Coronary artery (tissue), 2 donors: ENCODE measurements around the gene ZBTB17.

Experiments
- DNase-seq: peaks from one replicate; pipeline ENCODE4 v3.0.0-alpha.2; 2017; ENCODE audit warnings: low spot score
- H3K27ac ChIP-seq, 2 donors: fragments of 200-600 bp; sonication (generic); one replicate each; pipeline ENCODE4 v1.5.1; 2016 to 2019
- H3K4me3 ChIP-seq: fragments of 200-600 bp; sonication (generic); 2 replicates; pipeline ENCODE4 v1.5.1; 2016; ENCODE audit warnings: mild to moderate bottlenecking, moderate library complexity
- TF ChIP-seq, protein P1 (sequence below): fragments of 200-600 bp; sonication (generic); IDR thresholded peaks from one replicate; pipeline ENCODE4 v1.5.1; 2019; ENCODE audit warnings: antibody characterized with exemption

The ZBTB17 gene

DNA sequence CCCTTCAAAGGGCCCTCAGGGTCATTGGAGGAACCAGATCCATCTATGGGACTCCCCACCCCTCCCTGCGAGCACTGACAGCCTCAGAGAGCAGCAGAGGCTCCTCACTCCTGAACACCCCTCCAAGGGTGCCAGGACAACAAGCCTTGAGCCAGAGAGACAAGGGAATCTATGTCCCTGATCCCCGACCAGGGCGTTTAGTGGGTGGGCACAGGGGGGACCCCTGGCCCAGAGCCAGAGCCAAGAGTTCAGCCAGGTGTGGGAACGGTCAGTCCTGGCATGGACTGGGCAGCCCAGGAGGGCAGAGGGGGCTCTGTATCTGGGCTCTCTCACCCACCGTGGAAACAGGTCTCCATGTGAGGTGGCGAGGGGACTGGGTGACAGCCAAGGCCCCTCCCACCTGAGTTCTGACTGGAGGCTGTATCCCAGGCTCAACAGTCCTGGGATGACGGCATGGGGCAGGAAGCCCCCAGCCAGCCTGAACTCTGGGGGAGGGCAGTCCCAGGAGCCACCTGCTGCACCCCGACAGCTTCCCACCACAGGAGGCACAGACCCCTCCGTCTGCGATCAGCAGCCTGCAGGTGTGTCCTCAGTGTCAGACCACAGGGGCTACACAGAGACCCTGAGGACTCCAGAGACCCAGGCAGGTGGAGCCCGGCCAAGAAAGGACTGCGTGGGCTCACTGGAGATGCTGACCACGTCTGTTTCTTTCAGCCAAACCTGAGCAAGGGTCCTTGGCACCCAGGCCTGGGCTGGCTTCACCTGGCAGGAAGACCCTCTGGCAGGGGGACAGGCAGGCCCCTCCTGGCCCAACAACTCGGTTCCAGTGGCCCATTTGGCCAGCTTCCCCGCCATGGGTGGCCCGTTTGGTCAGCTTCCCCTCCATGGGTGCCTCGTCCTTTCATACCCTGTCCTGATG, 16.9 kb upstream of the ZBTB17 start:
- no peak overlapping the region for H3K27ac ChIP-seq
- no peak for DNase-seq
- no peak overlapping the region for H3K4me3 ChIP-seq
- TF ChIP-seq, protein P1, sequence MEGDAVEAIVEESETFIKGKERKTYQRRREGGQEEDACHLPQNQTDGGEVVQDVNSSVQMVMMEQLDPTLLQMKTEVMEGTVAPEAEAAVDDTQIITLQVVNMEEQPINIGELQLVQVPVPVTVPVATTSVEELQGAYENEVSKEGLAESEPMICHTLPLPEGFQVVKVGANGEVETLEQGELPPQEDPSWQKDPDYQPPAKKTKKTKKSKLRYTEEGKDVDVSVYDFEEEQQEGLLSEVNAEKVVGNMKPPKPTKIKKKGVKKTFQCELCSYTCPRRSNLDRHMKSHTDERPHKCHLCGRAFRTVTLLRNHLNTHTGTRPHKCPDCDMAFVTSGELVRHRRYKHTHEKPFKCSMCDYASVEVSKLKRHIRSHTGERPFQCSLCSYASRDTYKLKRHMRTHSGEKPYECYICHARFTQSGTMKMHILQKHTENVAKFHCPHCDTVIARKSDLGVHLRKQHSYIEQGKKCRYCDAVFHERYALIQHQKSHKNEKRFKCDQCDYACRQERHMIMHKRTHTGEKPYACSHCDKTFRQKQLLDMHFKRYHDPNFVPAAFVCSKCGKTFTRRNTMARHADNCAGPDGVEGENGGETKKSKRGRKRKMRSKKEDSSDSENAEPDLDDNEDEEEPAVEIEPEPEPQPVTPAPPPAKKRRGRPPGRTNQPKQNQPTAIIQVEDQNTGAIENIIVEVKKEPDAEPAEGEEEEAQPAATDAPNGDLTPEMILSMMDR, result no peak

DNA sequence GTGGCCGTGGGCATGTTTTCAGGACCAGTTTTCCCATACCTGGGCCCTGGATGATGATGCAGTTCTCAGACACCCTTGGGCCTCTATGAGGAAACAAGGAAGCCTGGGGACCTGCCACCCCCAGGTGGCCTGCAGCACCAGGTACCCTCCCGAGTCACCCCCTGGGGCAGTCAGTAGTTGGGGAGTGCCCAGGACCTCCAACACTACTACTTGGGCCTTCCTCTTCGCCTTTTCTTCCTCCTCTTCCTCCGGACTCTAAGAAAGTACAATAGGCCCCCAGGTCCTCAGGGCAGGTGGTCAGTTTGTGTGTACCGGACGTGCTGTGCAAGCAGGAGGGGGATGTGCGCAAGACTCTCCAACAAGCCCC, 16.3 kb upstream of the ZBTB17 start:
- no peak overlapping the region for H3K27ac ChIP-seq
- TF ChIP-seq, protein P1, result no peak
- H3K4me3 ChIP-seq, result no peak overlapping the region
- DNase-seq, result no peak

DNA sequence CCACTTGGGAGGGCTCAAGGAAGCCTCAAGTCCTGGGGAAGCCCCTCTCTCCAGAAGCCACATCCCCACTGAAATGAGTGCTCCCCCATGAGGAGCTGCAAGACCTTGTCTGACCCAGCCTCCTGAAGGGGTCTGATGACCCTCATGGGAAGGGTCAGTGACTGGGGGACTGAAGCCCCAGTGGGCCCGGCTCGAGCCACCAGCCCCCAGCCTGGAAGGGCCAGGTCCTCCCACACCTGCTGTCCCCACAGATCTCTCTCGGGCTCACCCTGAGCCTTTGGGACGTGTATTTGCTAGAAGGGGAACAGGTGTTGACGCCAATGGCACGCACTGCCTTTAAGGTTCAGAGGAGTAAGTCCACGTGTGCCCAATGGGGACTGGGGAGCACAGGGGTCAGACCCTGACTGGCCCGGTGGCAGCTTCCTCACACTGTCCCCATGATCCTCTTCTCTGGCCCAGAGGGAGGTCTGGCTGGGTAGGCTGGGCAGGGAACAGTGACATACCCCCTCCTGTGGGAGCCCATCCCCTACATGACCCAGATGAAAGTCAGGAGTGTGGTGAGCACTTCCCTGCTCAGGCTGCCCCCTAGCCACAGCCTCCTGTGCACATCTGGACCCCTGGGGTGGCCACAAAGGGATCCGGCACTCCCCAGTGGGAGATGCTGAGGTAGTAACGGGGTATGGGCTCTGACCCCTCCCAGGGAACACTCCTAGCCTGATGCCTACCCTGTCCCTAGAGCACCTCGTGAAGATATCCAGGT, 15.7 kb upstream of the ZBTB17 start:
- no peak for DNase-seq
- Histone ChIP-seq H3K27ac (no peak overlapping the region), H3K4me3 (no peak overlapping the region)
- TF ChIP-seq, protein P1, result no peak

DNA sequence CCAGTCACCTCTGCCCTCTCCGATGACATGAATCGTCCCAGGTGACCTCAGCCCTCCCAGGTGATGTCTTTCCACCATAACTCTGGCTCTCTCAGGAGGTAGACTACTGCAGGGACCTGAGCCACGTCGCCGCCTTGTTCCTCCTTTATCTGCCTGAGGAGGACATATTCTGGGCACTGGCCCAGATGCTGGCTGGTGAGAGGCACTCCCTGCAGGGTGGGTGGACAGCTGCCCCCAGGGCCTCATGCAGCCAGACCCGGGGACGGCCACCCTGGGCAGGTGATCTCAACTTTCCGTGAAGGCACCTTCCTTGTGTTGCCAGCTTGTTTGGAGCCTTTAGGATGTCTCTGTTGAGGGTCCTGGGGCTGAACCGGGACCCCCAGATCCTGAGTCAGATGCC, 13.9 kb upstream of the ZBTB17 start:
- no peak for DNase-seq
- Histone ChIP-seq H3K27ac (no peak overlapping the region), H3K4me3 (no peak overlapping the region)
- TF ChIP-seq, protein P1, result no peak

DNA sequence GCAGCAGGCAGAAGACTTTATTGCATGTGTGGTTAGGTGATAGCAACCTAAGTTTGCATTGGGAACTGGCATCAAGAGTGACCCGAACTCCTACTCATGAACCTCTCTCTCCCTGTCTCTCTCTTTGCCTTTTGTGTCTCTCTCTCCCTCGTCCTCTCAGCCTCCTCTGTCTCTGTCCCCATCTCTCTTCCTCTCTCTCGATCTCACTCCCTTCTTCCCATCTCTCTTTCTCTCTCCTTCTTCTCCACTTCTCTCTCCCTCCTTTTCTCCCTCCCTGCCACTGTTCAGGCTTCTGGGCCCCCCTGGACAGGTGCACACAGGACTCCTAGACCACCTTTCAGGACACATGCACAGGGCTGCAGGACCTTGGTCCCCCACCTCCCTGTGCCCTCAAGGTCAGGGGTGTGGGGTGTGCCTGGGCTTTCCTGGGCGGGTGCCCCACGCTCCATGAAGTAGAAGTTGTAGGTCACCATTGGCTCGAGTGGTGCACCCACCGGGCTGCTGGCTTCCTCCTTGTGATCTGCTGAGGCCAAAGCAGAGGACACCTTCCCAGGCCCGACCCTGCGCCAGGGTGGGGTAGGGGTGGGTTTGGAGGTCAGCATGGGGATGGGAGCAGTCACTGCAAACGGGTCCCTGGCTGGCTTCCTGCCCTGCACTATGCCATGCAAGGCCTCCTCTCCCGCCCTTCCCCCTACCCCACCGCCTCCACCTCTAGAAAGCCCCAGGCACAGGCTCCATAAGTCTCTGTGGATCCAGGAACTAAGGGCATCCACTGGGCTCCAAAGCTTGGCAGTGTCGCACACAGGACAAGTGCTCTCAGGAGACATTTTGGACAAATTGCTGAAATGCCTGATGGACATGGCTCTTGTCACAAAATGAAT, 13.2 kb upstream of the ZBTB17 start:
- TF ChIP-seq, protein P1, result no peak
- no peak for DNase-seq

DNA sequence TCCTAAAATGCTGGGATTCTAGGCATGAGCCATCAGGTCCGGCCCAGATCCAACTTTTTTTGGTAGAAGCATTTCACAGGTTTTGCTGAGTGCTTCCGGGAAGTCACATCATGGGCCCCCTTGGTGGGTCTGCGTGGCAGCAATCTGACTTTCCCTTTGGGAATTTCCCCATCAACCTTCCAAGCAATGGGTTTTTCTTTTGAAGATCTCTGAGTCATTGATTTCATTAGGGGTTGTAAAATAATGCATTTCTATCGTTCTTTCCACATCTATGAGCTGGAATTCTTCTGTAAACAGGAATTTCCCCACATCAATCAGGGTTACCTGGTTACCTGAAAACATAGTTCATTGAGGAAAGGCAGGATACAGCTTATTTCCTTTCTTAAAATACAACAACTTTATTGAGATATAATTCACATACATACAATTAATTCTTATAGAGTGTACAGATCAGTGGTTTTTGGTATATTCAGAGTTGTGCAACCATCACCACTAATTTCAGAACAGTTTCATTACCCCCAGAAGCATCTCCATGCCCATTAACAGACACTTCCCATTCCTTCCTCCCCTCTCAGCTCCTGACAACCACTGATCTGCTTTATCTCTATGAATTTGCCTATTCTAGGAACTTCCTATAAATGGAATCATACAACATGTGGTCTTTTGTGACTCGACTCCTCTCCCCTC, 9.9 kb upstream of the ZBTB17 start:
- no peak overlapping the region for H3K27ac ChIP-seq
- TF ChIP-seq, protein P1, result no peak
- DNase-seq, result no peak
- H3K4me3 ChIP-seq, result no peak overlapping the region

More for the DNA sequence above, 13.2 kb upstream of the ZBTB17 start:
- no peak overlapping the region for H3K4me3 ChIP-seq
- H3K27ac ChIP-seq, result no peak overlapping the region
